ENCODE measurements around the gene IQCC.

Gene IQCC

DNA sequence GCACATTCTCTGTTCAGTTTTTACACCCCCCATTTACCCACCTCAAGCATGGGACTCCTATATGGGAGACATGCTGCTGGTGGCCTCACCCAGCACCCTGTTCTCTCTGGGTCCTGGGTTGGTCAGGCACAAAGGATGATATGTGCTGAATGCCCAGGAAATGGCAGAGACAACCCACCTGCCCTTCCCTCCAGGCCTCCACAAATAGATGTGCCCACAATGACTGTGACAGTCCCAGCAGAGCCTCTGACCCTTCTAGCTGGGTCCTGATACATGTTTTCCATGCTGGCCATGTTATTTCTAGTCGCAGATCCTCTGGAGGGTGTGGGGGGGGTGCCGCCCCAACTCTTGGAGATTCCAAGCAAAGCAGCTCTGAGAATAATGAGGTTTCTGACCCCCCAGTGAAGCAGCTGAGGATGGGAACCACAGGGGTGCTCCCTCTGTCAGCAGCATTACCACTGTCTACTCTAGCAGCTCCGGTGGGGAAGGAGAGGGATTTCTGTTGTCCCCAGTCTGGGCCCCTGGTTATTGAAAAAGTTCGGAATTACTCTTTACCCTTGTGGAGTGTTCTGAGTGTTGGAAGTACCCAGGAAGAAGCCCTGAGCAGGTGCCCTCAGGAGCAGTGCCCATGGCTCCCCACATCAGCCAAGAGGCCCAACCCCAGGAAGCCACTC is 6.3 kb upstream of the IQCC start:
- TF ChIP-seq, protein P1, sequence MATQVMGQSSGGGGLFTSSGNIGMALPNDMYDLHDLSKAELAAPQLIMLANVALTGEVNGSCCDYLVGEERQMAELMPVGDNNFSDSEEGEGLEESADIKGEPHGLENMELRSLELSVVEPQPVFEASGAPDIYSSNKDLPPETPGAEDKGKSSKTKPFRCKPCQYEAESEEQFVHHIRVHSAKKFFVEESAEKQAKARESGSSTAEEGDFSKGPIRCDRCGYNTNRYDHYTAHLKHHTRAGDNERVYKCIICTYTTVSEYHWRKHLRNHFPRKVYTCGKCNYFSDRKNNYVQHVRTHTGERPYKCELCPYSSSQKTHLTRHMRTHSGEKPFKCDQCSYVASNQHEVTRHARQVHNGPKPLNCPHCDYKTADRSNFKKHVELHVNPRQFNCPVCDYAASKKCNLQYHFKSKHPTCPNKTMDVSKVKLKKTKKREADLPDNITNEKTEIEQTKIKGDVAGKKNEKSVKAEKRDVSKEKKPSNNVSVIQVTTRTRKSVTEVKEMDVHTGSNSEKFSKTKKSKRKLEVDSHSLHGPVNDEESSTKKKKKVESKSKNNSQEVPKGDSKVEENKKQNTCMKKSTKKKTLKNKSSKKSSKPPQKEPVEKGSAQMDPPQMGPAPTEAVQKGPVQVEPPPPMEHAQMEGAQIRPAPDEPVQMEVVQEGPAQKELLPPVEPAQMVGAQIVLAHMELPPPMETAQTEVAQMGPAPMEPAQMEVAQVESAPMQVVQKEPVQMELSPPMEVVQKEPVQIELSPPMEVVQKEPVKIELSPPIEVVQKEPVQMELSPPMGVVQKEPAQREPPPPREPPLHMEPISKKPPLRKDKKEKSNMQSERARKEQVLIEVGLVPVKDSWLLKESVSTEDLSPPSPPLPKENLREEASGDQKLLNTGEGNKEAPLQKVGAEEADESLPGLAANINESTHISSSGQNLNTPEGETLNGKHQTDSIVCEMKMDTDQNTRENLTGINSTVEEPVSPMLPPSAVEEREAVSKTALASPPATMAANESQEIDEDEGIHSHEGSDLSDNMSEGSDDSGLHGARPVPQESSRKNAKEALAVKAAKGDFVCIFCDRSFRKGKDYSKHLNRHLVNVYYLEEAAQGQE (IDR thresholded peaks at IDR 0.05; ENCODE audit: insufficient replicate concordance, low read depth): no peak
- TF ChIP-seq, protein P2, sequence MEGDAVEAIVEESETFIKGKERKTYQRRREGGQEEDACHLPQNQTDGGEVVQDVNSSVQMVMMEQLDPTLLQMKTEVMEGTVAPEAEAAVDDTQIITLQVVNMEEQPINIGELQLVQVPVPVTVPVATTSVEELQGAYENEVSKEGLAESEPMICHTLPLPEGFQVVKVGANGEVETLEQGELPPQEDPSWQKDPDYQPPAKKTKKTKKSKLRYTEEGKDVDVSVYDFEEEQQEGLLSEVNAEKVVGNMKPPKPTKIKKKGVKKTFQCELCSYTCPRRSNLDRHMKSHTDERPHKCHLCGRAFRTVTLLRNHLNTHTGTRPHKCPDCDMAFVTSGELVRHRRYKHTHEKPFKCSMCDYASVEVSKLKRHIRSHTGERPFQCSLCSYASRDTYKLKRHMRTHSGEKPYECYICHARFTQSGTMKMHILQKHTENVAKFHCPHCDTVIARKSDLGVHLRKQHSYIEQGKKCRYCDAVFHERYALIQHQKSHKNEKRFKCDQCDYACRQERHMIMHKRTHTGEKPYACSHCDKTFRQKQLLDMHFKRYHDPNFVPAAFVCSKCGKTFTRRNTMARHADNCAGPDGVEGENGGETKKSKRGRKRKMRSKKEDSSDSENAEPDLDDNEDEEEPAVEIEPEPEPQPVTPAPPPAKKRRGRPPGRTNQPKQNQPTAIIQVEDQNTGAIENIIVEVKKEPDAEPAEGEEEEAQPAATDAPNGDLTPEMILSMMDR (IDR thresholded peaks at IDR 0.05; ENCODE audit: insufficient read depth, low read length): no peak
- TF ChIP-seq SPI1 (IDR thresholded peaks at IDR 0.05; ENCODE audit: borderline replicate concordance, low read depth) (no peak), GABPA (IDR thresholded peaks at IDR 0.05; ENCODE audit: low read depth) (no peak), POLR2AphosphoS5 (IDR thresholded peaks at IDR 0.05; ENCODE audit: low read depth) (no peak)
- H3K4me3 ChIP-seq (replicated peaks; ENCODE audit: insufficient read depth, low read length): no peak overlapping the region
- no peak overlapping the region for H3K27ac ChIP-seq (replicated peaks)
- DNase-seq (ENCODE audit: low read depth in 1 of 2, low spot score in 1 of 2): no peak
- no peaks in the 10 kb centered on the region for H3K27me3 ChIP-seq (ENCODE audit: insufficient read depth, poor library complexity, severe bottlenecking)

DNA sequence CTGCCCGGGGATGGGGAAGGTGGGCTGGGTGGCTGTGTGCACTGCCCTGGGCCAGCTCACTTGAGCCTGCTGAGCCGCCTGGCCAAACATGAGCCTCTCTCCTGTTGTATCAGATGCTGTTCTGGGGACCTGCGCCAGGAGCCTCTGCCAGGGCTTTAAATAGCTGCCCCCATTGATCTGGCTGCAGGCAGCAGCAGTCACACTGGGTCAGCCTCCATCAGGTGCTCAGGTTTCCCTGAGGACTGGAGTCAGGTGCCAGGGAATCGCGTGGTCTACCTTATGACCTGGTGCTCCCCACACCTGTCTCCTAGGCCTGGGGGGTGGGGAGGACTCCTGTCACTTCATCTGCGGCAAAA is 5.8 kb upstream of the IQCC start:
- no peak overlapping the region for H3K4me3 ChIP-seq (replicated peaks; ENCODE audit: insufficient read depth, low read length)
- TF ChIP-seq GABPA (IDR thresholded peaks at IDR 0.05; ENCODE audit: low read depth) (no peak), POLR2AphosphoS5 (IDR thresholded peaks at IDR 0.05; ENCODE audit: low read depth) (no peak), SPI1 (IDR thresholded peaks at IDR 0.05; ENCODE audit: borderline replicate concordance, low read depth) (no peak)
- TF ChIP-seq, protein P2 (IDR thresholded peaks at IDR 0.05; ENCODE audit: insufficient read depth, low read length): no peak
- TF ChIP-seq, protein P1 (IDR thresholded peaks at IDR 0.05; ENCODE audit: insufficient replicate concordance, low read depth): no peak
- no peaks in the 10 kb centered on the region for H3K27me3 ChIP-seq (ENCODE audit: insufficient read depth, poor library complexity, severe bottlenecking)
- DNase-seq (ENCODE audit: low read depth in 1 of 2, low spot score in 1 of 2): no peak
- no peak overlapping the region for H3K27ac ChIP-seq (replicated peaks)

DNA sequence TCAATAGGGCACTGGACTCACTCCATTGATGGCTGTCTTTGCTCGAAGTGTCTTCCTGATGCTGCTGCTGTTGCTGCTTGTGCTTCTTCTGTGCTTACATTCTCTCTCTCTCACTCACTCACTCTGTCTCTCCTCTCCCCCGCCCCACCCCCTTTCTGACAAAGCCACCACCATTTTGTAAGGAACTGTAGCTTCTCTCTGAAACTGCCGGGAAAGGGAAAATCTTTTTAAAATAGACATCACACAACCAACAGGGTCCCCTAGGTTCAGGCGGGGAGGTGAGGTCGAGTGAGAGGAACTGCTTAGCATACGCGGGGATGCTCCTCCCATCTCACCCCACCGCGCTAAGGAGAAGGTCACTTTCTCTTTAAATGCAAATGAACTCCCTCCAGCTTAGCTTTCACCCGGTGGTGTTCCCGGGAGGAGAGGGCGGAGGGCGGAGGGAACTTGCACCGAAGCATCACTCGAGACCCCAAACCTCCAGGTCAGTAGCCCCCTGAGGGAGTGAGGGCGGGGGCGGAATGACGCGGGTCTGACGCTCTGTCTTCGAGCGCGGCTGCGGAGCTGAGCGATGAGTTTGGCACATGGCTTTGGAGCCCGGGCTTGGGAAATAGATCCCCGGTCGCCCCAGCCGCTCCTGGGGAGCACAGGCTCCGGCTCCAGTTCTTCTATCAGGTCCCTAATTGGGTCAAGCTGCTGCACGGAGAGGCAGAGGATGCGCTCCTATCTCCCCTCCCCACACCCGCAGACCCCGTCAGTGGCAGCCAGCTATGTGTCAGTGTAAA is 5.1 kb upstream of the IQCC start, which contains the start of gene CCDC28B:
Gene CCDC28B (plus strand): TSS at position 370 of the 785 bp plus-strand sequence. CDS start 1,341 bp downstream, outside the sequence.
- Histone ChIP-seq H3K27ac (replicated peaks) (no peak within 1 kb of the TSS), H3K27me3 (ENCODE audit: insufficient read depth, poor library complexity, severe bottlenecking) (no peaks in the 10 kb centered on the region)

More for the DNA sequence above, 5.1 kb upstream of the IQCC start, which contains the start of gene CCDC28B:
- peak in 1 of 2 experiments; percentile 21 for DNase-seq (ENCODE audit: low read depth in 1 of 2, low spot score in 1 of 2)
- TF ChIP-seq SPI1 (IDR thresholded peaks at IDR 0.05; ENCODE audit: borderline replicate concordance, low read depth): peak; percentile 22; the same call in 1 of the 2 replicates
- TF ChIP-seq, protein P1 (IDR thresholded peaks at IDR 0.05; ENCODE audit: insufficient replicate concordance, low read depth): no peak
- H3K4me3 ChIP-seq (replicated peaks; ENCODE audit: insufficient read depth, low read length): peak within 1 kb of the TSS; percentile 42

Data from HL-60 (cell line).